Fibroblast of the aortic adventitia (primary cell): ENCODE results near the gene SLC4A5. TPM values are rescaled to one million over a fixed set of nuclear protein-coding genes. Genes with fewer than 3 reads are reported as not detected.
A peak's percentile ranks its signal among the peaks of the same experiment; 100 is the strongest.

Source experiments
- DNase-seq: peaks from one replicate; pipeline ENCODE4 v3.0.0-alpha.2; 2010; ENCODE audit warnings: low read depth
- H3K4me3 ChIP-seq: 2 replicates; pipeline ENCODE4 v1.5.1; 2011; ENCODE audit warnings: low read depth, mild to moderate bottlenecking, control low read depth, low read length, moderate library complexity
- CTCF ChIP-seq: IDR thresholded peaks from 2 replicates; pipeline ENCODE4 v1.5.1; 2011; ENCODE audit warnings: mild to moderate bottlenecking, low read length, control low read depth, inconsistent platforms; ENCODE audit not compliant: insufficient read depth
- total RNA-seq: library from RNA; depleted of rRNA; stranded (reverse); fragments of >200 nt; gene quantifications from 2 replicates; pipeline ENCODE4 v1.2.3, GENCODE V29; 2012; ENCODE audit warnings: low replicate concordance

Gene SLC4A5
- total RNA-seq, 1 donor = 0.45 TPM

DNA sequence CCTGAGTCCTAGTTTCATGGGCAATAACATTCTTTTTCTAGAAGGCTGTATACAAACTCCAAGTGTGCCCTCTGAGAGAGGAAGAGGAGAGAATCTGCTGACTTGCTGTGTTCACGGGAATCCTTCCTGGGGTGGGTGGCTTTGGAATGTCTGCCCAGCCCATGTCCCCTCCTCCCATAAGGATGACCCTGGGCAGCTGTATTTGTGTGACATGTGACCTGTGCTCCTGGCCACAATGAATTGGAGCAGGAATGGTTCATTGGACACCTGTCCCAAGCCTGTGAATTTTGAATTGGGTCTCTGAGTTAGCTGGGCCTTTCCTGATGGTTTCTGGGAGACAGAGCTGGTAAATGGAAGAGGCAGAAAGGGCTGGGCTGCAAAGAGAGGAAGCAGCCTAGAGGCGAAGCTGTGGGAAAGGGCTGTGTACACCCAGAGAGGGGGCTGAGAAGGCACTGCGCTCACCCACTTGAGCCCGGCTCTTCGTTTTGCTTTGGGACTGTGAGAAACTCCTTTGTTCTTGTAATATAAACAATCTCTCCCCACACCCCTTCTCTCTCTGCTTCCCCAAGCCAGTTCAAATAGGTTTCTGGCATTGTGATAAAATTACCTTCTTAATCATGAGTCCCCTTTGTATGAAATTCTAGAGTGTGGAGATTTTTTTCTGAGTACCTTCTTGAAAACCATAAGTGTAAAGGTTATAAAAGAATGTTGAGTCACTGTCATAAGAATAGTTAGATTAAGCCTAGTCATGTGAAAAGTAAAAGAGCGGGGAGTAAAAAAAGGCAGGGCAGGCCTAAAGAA lies 49.8 kb downstream of the SLC4A5 start:
- H3K4me3 ChIP-seq = no peak overlapping the region
- no peak for TF ChIP-seq CTCF
- DNase-seq = peak; percentile 1

DNA sequence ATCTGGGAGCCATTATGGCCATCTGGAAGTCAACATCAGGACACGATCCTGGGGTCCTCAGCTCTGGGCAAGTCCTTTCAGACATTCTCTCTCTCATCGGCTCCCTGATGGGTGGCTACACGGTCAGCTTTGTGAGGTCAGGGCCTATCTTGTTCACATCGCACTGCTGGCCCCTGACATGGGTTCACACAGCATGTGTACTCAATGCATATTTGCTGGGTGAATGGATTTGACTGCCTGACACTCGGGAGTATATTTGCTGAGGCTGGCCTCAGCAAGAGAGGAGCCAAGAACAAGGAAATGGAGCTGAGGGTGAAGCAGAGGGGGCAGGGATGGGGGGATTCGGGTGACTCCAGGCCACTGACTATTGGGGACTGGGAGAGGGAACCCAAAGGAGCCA lies 50.5 kb downstream of the SLC4A5 start:
- no peak overlapping the region for H3K4me3 ChIP-seq
- no peak for DNase-seq
- TF ChIP-seq CTCF = no peak

DNA sequence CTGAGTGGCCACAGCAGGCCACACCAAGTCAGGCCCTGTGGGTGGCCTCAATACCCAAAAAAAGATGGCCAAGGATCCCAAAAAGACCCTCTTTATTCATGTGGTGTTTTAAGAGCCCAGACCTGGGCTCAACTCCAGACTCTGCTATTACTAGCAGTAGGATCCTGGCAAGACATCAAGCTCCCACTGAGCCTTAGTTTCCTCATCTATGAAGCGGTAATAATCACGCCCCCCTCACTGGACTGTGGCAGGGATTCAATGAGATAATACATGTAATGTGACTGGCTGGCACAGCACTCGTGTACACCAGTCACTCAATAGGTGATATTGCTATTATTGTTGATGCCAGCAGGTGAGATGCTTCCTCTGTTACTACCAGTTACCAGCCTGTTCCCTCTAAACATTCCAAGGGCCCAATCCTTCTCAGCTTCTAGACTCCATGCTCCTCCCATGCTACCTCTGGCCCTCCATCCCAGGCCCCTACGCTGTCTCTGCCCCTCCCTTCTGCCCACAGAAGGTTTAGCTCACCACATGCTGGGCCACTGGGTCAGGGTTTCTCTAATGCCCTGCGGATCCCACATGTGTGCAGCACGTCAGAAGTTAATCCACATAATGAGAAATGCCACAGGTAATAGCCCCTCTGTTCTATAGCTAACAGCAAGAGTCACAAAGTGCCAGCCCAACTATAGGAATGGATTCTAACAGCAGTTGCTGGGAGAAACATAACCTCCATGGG lies 51.2 kb downstream of the SLC4A5 start:
- DNase-seq = no peak
- no peak for TF ChIP-seq CTCF

GRCh38 chr2:74291218-74291544 lies 52.0 kb downstream of the SLC4A5 start:
- no peak for DNase-seq
- no peak overlapping the region for H3K4me3 ChIP-seq
- TF ChIP-seq CTCF = no peak

More for the DNA sequence above, 51.2 kb downstream of the SLC4A5 start:
- no peak overlapping the region for H3K4me3 ChIP-seq

DNA sequence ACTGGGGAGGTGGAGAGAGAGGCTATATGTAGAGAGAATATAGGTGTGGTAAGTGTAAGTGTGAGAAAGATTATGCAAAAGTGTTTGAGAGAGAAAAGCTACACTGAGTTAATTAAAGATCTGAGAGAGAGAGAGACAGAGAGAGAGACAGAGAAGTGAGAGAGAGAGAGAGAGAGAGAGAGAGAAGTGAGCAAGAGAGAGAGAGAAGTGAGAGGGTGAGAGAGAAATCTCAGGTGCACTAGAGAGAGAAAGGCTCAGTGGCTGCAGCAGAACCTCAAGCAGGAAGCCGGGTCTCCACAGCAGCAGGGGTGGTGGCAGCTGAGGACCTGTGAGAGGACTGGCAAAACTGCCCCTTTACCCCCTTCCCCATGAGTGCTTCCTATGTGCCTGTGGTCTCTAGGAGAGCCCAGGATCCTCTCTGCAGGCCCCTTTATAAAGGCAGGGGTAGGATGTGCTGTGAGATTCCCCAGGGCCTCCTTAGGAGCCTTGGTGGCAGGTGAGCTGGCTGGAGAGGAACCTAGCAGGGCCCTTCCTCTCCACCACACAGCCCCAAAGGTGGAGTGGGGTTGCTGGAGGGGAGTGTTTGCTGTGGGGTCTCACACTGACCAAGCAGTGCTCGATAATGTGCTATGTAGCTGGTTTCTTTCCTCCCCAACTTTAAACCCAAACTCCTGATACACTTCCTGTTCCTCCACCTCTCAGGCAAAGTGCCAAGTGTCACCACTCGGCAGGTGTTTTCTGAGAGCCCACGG lies 52.6 kb downstream of the SLC4A5 start:
- DNase-seq = no peak
- no peak overlapping the region for H3K4me3 ChIP-seq
- TF ChIP-seq CTCF = no peak

- no peak for TF ChIP-seq CTCF
- no peak for DNase-seq
- H3K4me3 ChIP-seq = no peak overlapping the region
Measured at GRCh38 chr2:74290066-74290465, 53.1 kb downstream of the SLC4A5 start.
